Ectodermal cell (in vitro differentiated cells): ENCODE measurements around the gene GGA2.

ENCODE experiments used
- H3K27ac ChIP-seq: 2 replicates; pipeline ENCODE4 v1.7.0; 2013; ENCODE audit warnings: mild to moderate bottlenecking, low read depth, low read length; ENCODE audit not compliant: insufficient read depth, poor library complexity, severe bottlenecking
- H3K27me3 ChIP-seq: 2 replicates; pipeline ENCODE4 v1.7.0; 2013; ENCODE audit warnings: mild to moderate bottlenecking, low read length; ENCODE audit not compliant: insufficient read depth, control insufficient read depth, poor library complexity, severe bottlenecking
- H3K36me3 ChIP-seq: one replicate; pipeline ENCODE4 v1.7.0; 2013; ENCODE audit warnings: low read length; ENCODE audit not compliant: control insufficient read depth, insufficient read depth
- H3K4me1 ChIP-seq: one replicate; pipeline ENCODE4 v1.7.0; 2013; ENCODE audit warnings: low read length; ENCODE audit not compliant: control insufficient read depth, insufficient read depth
- H3K4me3 ChIP-seq: 2 replicates; pipeline ENCODE4 v1.7.0; 2013; ENCODE audit warnings: low read depth, low read length, control low read depth; ENCODE audit not compliant: insufficient read depth
- H3K9me3 ChIP-seq: 2 replicates; pipeline ENCODE4 v1.7.0; 2013; ENCODE audit warnings: mild to moderate bottlenecking, low read length, moderate library complexity; ENCODE audit not compliant: control insufficient read depth
- WGBS, 2 experiments: methylation state at CpG; one replicate each; pipeline ENCODE4 v1.1.7; 2013; ENCODE audit warnings: missing lambda C conversion rate in 2 of 2; 5-methylcytosine and 5-hydroxymethylcytosine counted together

Gene GGA2

DNA sequence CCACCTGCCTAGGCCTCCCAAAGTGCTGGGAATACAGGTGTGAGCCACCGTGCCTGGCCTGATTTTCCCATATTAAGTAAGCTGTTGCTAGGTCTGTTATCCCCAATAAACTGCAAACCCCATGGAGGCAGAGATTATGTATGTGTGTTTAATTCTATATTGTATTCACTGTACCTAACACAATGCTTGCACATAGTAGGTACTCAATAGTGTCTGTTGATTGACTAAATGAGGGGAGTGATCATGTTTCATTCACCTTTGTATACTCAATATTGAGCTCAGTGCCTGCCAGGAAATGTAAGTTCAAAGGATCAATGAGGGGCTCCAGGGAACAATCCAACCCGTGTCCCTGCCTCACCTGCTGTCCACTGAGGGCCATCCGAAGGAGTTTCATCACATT is 14.6 kb upstream of the GGA2 start:
- Histone ChIP-seq H3K36me3 (peaks cover 46% of the 10 kb centered on the region), H3K27ac (no peak overlapping the region), H3K27me3 (no peaks in the 10 kb centered on the region), H3K9me3 (no peaks in the 10 kb centered on the region), H3K4me1 (no peaks in the 10 kb centered on the region), H3K4me3 (no peak overlapping the region)
- WGBS, 2 experiments = 95 to 96% methylated on average over 3 of the region's 3 CpGs

DNA sequence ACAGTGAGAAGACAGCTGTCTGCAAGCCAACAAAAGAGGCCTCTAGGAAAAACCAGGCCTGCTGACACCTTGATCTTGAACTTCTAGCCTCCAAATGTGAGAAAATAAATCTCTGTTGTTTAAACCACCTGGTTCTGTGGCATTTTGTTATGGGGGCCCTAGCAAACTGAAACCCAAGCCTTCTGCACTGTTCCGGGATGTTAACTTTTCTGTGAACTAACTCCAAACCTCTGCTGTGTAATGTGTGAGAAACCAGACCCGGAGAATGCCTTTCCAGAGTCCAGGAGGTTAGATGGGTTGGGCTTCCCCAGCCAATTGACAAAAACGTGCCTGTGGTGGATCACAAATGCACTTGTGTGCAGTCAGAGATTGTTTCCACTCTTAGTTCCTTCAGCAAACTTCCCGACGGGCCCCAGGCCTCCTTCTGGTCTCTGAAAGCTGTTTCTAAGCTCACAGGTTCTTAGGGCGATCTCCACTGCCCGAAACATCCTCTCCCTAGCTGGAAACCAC is 13.6 kb upstream of the GGA2 start:
- Histone ChIP-seq H3K4me1 (no peaks in the 10 kb centered on the region), H3K27ac (no peak overlapping the region), H3K27me3 (no peaks in the 10 kb centered on the region), H3K4me3 (no peak overlapping the region), H3K9me3 (no peaks in the 10 kb centered on the region), H3K36me3 (peaks cover 36% of the 10 kb centered on the region)
- WGBS, 2 experiments = 92 to 96% methylated on average over 7 of the region's 7 CpGs

DNA sequence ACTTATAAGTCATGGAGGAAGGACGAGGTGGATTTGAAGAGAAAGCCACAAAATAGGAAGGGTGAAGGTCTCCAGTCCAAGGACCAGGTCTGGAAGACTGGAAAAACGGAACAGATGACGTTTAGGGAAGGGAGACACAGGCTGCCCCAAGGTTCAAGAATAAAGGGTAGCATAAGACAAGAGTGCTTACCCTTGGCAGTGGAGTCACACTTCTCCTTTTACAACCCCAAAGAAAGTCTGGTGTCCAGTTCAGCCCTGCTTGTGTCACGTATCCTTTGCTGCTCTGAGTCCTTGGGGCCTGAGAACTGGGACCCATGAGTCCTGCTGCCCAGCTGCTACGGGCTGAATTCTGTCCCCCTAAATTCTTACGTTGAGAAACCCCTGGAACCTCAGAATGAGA is 13.0 kb upstream of the GGA2 start:
- Histone ChIP-seq H3K4me3 (no peak overlapping the region), H3K27ac (no peak overlapping the region), H3K27me3 (no peaks in the 10 kb centered on the region), H3K36me3 (peaks cover 31% of the 10 kb centered on the region), H3K9me3 (no peaks in the 10 kb centered on the region), H3K4me1 (no peaks in the 10 kb centered on the region)
- 94 to 95% methylated on average over 6 of the region's 6 CpGs for WGBS, 2 experiments

DNA sequence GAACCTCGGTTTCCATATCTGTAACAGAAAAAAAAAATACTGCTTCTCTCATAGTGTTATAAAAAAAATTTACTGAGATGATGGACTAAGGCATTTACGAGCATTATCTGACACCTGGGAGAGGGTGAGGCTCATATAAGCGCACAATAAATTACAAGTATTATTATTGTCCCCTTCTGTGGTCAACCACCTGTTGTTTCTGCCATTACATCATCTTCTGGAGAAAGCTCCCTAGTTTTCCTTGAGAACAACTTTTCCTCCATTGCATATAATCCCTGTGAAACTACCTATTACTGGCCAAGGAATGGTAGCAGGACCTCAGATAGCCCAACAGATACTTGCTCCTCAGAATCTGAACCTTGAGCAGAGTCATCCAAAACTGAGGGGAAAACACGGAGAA is 11.7 kb upstream of the GGA2 start:
- H3K4me1 ChIP-seq = no peaks in the 10 kb centered on the region
- H3K27ac ChIP-seq = no peak overlapping the region
- H3K9me3 ChIP-seq = no peaks in the 10 kb centered on the region
- H3K4me3 ChIP-seq = no peak overlapping the region
- H3K36me3 ChIP-seq = peaks cover 25% of the 10 kb centered on the region
- 95 to 96% methylated on average over 3 to 4 of the region's 4 CpGs for WGBS, 2 experiments
- no peaks in the 10 kb centered on the region for H3K27me3 ChIP-seq

DNA sequence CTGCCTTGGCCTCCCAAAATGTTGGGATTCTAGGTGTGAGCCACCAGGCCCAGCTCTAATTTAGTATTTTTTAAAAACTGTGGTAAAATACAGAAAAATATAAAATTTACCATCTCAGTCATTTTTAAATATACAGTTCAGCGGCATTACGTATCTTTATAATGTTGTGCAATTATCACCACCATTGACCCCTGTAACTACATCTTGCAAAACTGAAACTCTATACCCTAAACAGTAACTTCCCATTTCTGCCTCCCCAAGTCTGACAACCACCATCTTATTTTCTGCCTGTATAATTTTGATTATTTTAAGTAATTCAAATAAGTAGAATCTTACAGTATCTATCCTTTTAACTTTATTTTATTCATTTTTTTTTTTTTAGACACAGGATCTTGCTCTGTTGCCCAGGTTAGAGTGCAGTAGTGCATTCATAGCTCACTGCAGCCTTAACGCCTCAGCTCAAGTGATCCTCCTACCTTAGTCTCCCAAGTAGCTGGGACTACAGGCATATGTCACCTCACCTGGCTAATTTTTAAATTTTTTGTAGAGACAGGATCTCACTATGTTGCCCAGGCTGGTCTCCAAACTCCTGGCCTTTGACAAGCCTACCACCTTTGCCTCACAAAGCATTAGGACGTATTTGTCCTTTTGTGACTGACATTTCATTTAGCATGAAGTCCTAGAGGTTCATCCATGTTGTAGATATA is 10.9 kb upstream of the GGA2 start:
- peaks cover 25% of the 10 kb centered on the region for H3K36me3 ChIP-seq

DNA sequence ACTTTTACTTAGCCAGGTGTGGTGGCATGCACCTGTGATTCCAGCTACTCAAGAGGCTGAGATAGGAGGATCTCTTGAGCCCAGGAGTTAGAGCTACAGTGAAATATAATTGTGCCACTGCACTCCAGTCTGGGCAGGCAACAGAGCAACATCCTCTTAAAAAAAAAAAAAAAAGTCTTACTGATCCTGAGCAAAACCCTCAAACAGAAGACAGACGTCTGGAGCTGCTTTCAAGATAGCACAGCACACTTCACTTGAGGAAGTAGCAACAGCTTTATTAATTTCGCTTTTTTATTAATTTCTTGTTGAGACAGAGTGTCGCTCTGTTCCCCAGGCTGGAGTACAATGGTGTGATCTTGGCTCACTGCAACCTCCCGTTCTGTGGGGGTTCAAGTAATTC is 10.2 kb upstream of the GGA2 start:
- H3K27ac ChIP-seq = no peak overlapping the region
- no peaks in the 10 kb centered on the region for H3K4me1 ChIP-seq
- 93 to 96% methylated on average over 4 of the region's 4 CpGs for WGBS, 2 experiments
- no peaks in the 10 kb centered on the region for H3K27me3 ChIP-seq
- H3K4me3 ChIP-seq = no peak overlapping the region
- H3K36me3 ChIP-seq = peaks cover 25% of the 10 kb centered on the region
- no peaks in the 10 kb centered on the region for H3K9me3 ChIP-seq

More for the DNA sequence above, 10.9 kb upstream of the GGA2 start:
- Histone ChIP-seq H3K4me3 (no peak overlapping the region), H3K4me1 (no peaks in the 10 kb centered on the region), H3K27ac (no peak overlapping the region), H3K9me3 (no peaks in the 10 kb centered on the region), H3K27me3 (no peaks in the 10 kb centered on the region)
- WGBS, 2 experiments = 74 to 100% methylated on average over 3 to 4 of the region's 4 CpGs

DNA sequence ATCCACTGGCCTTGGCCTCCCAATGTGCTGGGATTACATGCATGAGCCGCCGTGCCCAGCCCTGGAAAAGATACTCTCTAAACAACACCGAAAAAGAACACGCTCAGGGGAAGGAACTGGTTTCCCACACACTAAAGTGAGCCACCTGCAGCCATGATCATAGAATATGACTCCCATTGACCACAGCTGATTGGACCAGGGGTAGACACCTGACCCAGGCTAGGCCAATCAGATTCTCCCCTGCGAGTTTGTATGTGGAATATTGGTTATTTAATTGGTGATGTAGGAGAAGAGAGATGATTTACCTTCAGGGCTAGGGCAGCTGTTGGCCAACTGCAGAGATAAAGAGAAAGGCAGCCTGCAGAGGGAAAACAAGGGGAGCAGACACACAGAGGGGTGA is 9.0 kb upstream of the GGA2 start:
- Histone ChIP-seq H3K27me3 (no peaks in the 10 kb centered on the region), H3K4me3 (no peak overlapping the region), H3K4me1 (no peaks in the 10 kb centered on the region), H3K9me3 (no peaks in the 10 kb centered on the region), H3K27ac (no peak overlapping the region), H3K36me3 (peaks cover 22% of the 10 kb centered on the region)
- 94 to 99% methylated on average over 5 of the region's 5 CpGs for WGBS, 2 experiments

DNA sequence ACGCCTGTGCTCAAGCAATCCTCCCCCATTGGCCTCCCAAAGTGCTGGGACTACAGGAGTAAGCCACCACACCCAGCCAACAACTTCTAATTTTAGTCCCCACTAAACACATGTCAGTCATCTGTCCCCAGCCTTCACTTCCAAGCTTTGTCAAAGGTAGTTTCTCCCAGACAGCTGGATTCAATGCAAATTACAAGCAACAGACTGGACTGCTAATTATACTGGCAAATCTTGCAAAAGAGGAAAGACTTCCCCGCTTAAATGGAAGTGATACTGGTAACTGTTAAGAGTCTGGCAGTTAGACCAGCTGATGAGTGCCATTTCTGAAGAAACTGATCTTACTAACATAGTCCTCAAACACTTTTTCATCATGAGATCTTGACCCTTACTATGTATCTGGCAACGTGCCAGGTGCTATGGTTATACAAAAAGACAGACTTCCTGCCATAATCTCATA is 8.2 kb upstream of the GGA2 start:
- no peaks in the 10 kb centered on the region for H3K27me3 ChIP-seq
- no peak overlapping the region for H3K27ac ChIP-seq
- WGBS, 2 experiments = 97 to 100% methylated on average over 3 of the region's 3 CpGs
- H3K9me3 ChIP-seq = no peaks in the 10 kb centered on the region
- H3K4me1 ChIP-seq = no peaks in the 10 kb centered on the region
- no peak overlapping the region for H3K4me3 ChIP-seq
- peaks cover 14% of the 10 kb centered on the region for H3K36me3 ChIP-seq

DNA sequence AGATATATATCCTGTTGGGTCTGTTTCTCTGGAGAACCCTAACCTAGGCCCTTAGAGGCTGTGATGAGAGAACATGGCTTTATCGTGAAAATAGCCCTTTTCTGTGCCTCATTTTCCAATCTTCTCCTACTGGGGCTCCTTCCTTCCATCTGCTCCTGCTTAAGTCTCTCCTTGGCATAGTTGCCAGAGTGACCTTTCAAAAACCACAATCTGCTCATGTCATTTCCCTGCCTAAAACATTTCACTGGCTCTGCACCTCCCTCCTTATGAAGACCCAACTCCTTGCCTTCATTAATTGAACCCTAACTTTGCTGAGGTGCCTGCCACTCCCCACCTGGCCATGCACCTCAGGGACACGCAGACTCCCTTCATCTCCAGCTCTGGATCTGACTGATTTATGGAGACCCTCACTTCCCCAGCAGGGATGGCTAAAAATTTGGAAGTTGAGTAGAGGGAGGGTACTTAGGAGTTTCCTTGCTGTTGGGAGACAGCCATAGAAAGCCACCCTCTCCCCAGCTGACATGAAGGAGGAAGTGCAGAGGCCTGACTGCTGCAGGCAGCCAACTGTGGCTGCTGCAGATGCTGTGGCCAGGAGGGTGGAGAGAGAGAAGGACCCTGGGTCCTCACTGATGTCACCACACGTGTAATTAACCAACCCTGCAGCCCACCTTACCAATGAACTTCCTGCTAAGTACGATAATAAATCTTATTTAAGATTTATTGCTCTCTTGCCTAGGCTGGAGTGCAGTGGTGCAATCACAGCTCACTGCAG is 6.3 kb upstream of the GGA2 start:
- 89 to 94% methylated on average over 4 of the region's 4 CpGs for WGBS, 2 experiments
- no peak overlapping the region for H3K4me3 ChIP-seq

DNA sequence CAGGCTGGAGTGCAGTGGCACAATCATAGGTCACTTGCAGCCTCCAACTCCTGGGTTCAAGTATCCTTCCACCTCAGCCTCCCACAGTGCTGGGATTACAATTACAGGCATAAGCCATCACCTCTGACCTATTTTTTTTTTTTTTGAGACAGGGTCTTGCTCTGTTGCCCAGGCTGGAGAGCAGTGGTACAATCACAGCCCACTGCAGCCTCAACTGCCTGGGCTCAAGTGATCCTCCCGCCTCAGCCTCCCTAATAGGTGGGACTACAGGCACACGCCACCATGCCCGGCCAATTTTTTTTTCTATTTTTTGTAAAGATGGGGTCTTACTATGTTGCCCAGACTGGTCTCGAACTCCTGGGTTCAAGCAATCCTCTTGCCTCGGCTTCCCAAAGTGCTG is 5.6 kb upstream of the GGA2 start:
- no peaks in the 10 kb centered on the region for H3K27me3 ChIP-seq

More for the DNA sequence above, 6.3 kb upstream of the GGA2 start:
- H3K27me3 ChIP-seq = no peaks in the 10 kb centered on the region
- no peaks in the 10 kb centered on the region for H3K36me3 ChIP-seq
- no peak overlapping the region for H3K27ac ChIP-seq
- H3K4me1 ChIP-seq = no peaks in the 10 kb centered on the region
- no peaks in the 10 kb centered on the region for H3K9me3 ChIP-seq

More for the DNA sequence above, 5.6 kb upstream of the GGA2 start:
- H3K27ac ChIP-seq = no peak overlapping the region
- WGBS, 2 experiments = 91 to 95% methylated on average over 5 of the region's 5 CpGs
- no peaks in the 10 kb centered on the region for H3K9me3 ChIP-seq
- H3K36me3 ChIP-seq = no peaks in the 10 kb centered on the region
- no peaks in the 10 kb centered on the region for H3K4me1 ChIP-seq
- no peak overlapping the region for H3K4me3 ChIP-seq
